Suprapubic skin (tissue), 4 donors: ENCODE results near the gene B3GALT6. TPM values are rescaled to one million over a fixed set of nuclear protein-coding genes. Genes with fewer than 3 reads are reported as not detected.

Experiments
- DNase-seq, 2 donors: peaks; one replicate each; pipeline ENCODE4 v3.0.0-alpha.2; 2019; ENCODE audit warnings: low spot score in 2 of 2
- H3K27ac ChIP-seq: fragments of 200-600 bp; sonication (generic); one replicate; pipeline ENCODE4 v1.5.1; 2019
- H3K27me3 ChIP-seq: fragments of 200-600 bp; sonication (generic); one replicate; pipeline ENCODE4 v1.5.1; 2019
- H3K36me3 ChIP-seq: fragments of 200-600 bp; sonication (generic); one replicate; pipeline ENCODE4 v1.5.1; 2019
- H3K4me1 ChIP-seq: fragments of 200-600 bp; sonication (generic); one replicate; pipeline ENCODE4 v1.5.1; 2019
- H3K4me3 ChIP-seq: fragments of 200-600 bp; sonication (generic); one replicate; pipeline ENCODE4 v1.5.1; 2019; ENCODE audit warnings: mild to moderate bottlenecking
- H3K9me3 ChIP-seq: fragments of 200-600 bp; sonication (generic); one replicate; pipeline ENCODE4 v1.5.1; 2019
- CTCF ChIP-seq, 2 donors: fragments of 200-600 bp in 1 of 2; fragments of 450-650 bp in 1 of 2; sonication (generic) in 1 of 2; IDR thresholded peaks; one replicate each; pipeline ENCODE4 v1.5.1; 2016 to 2019; ENCODE audit warnings: antibody characterized with exemption in 2 of 2, mild to moderate bottlenecking in 1 of 2, moderate library complexity in 1 of 2
- EP300 ChIP-seq: sonication (generic); formaldehyde crosslinking; IDR thresholded peaks from one replicate; pipeline ENCODE4 v1.6.1; 2017; ENCODE audit warnings: antibody characterized with exemption
- POLR2A ChIP-seq, 2 donors: fragments of 450-650 bp; IDR thresholded peaks; one replicate each; pipeline ENCODE4 v1.6.1; 2017; ENCODE audit warnings: antibody characterized with exemption in 2 of 2, mild to moderate bottlenecking in 2 of 2, moderate library complexity in 2 of 2
- POLR2AphosphoS5 ChIP-seq, 3 donors: sonication (generic); formaldehyde crosslinking; IDR thresholded peaks; one replicate each; pipeline ENCODE4 v1.6.1; 2017; ENCODE audit warnings: antibody characterized with exemption in 3 of 3
- WGBS: methylation state at CpG from one replicate; pipeline ENCODE4 v1.1.5; 2018; 5-methylcytosine and 5-hydroxymethylcytosine counted together
- total RNA-seq, 4 donors: library from RNA; depleted of rRNA; stranded (reverse); fragments of >200 nt; gene quantifications; one replicate each; pipeline ENCODE4 v1.1.0, GENCODE V29; 2016

Gene B3GALT6
- total RNA-seq, 4 donors from 2014 or later: 9.3 to 24.4 (median 16.4) TPM

- WGBS: no CpG with 5 or more reads among the region's 30 CpGs
- Histone ChIP-seq H3K36me3 (no peaks in the 10 kb centered on the region), H3K4me1 (peaks cover 42% of the 10 kb centered on the region), H3K27ac (no peak overlapping the region), H3K9me3 (no peaks in the 10 kb centered on the region), H3K27me3 (peaks cover 8% of the 10 kb centered on the region), H3K4me3 (no peak overlapping the region)
- DNase-seq: no peak
- TF ChIP-seq EP300 (no peak), CTCF (IDR thresholded peaks at IDR 0.05) (no peak), POLR2A (IDR thresholded peaks at IDR 0.05) (no peak), POLR2AphosphoS5 (IDR thresholded peaks at IDR 0.05) (no peak)
These were observed 7.7 kb downstream of the B3GALT6 start for GRCh38 chr1:1239614-1240347.

GRCh38 chr1:1240348-1240732, 8.3 kb downstream of the B3GALT6 start:
- peaks cover 10% of the 10 kb centered on the region for H3K27me3 ChIP-seq
- no peak for TF ChIP-seq POLR2A (IDR thresholded peaks at IDR 0.05)
- TF ChIP-seq EP300: no peak
- no peak for TF ChIP-seq POLR2AphosphoS5 (IDR thresholded peaks at IDR 0.05)
- TF ChIP-seq CTCF (IDR thresholded peaks at IDR 0.05): no peak
- H3K4me1 ChIP-seq: peaks cover 42% of the 10 kb centered on the region
- H3K27ac ChIP-seq: no peak overlapping the region
- no CpG with 5 or more reads among the region's 11 CpGs for WGBS
- DNase-seq: no peak
- H3K4me3 ChIP-seq: no peak overlapping the region
- H3K9me3 ChIP-seq: no peaks in the 10 kb centered on the region
- no peaks in the 10 kb centered on the region for H3K36me3 ChIP-seq

GRCh38 chr1:1240822-1241587, 9.0 kb downstream of the B3GALT6 start:
- peaks cover 48% of the 10 kb centered on the region for H3K4me1 ChIP-seq
- H3K36me3 ChIP-seq: no peaks in the 10 kb centered on the region
- no peak overlapping the region for H3K4me3 ChIP-seq
- 22% methylated on average over 9 of the region's 23 CpGs for WGBS
- H3K9me3 ChIP-seq: no peaks in the 10 kb centered on the region
- no peak for DNase-seq
- no peak overlapping the region for H3K27ac ChIP-seq
- TF ChIP-seq POLR2AphosphoS5 (IDR thresholded peaks at IDR 0.05) (no peak), POLR2A (IDR thresholded peaks at IDR 0.05) (no peak), CTCF (IDR thresholded peaks at IDR 0.05) (no peak), EP300 (no peak)
- peaks cover 16% of the 10 kb centered on the region for H3K27me3 ChIP-seq

- H3K4me1 ChIP-seq: peaks cover 53% of the 10 kb centered on the region
- no peak overlapping the region for H3K27ac ChIP-seq
- no peak overlapping the region for H3K4me3 ChIP-seq
- whole genome bisulfite sequencing: 80% methylated on average over 7 of the region's 26 CpGs
- no peaks in the 10 kb centered on the region for H3K36me3 ChIP-seq
- TF ChIP-seq CTCF (IDR thresholded peaks at IDR 0.05) (no peak), EP300 (no peak), POLR2AphosphoS5 (IDR thresholded peaks at IDR 0.05) (no peak), POLR2A (IDR thresholded peaks at IDR 0.05) (no peak)
- peaks cover 23% of the 10 kb centered on the region for H3K27me3 ChIP-seq
- H3K9me3 ChIP-seq: no peaks in the 10 kb centered on the region
- no peak for DNase-seq
These were observed 9.7 kb downstream of the B3GALT6 start for GRCh38 chr1:1241588-1242219.
